Stimulated activated naive CD8-positive, alpha-beta T cell treated with anti-CD3 and anti-CD28 coated beads, Interleukin-15, Interleukin-2, amounts not matched to agents 100 ng/mL and 50 ng/mL, for 24 hours (primary cell): Measurements from ENCODE around the gene UBE3B.

Experiments used
- H3K27ac Mint-ChIP-seq: one replicate; pipeline ENCODE4 v1.8.0; 2021; ENCODE audit warnings: mild to moderate bottlenecking, mixed read lengths
- H3K27me3 Mint-ChIP-seq: one replicate; pipeline ENCODE4 v1.8.0; 2021; ENCODE audit warnings: mixed read lengths
- H3K36me3 Mint-ChIP-seq: one replicate; pipeline ENCODE4 v1.8.0; 2021; ENCODE audit warnings: low read depth, mixed read lengths
- H3K4me1 Mint-ChIP-seq: one replicate; pipeline ENCODE4 v1.8.0; 2021; ENCODE audit warnings: low read depth, mixed read lengths
- H3K4me3 Mint-ChIP-seq: one replicate; pipeline ENCODE4 v1.8.0; 2021; ENCODE audit warnings: mild to moderate bottlenecking, mixed read lengths
- H3K9me3 Mint-ChIP-seq: one replicate; pipeline ENCODE4 v1.8.0; 2021; ENCODE audit warnings: mixed read lengths

Gene UBE3B

GRCh38 chr12:109513977-109514376 is 36.5 kb downstream of the UBE3B start:
- Mint-ChIP-seq H3K4me1 (no peaks in the 10 kb centered on the region), H3K4me3 (no peak overlapping the region), H3K27me3 (no peaks in the 10 kb centered on the region), H3K9me3 (no peaks in the 10 kb centered on the region), H3K36me3 (peaks cover 70% of the 10 kb centered on the region), H3K27ac (no peak overlapping the region)

GRCh38 chr12:109517619-109518018 is 40.2 kb downstream of the UBE3B start:
- peaks cover 64% of the 10 kb centered on the region for H3K36me3 Mint-ChIP-seq
- no peak overlapping the region for H3K27ac Mint-ChIP-seq
- no peaks in the 10 kb centered on the region for H3K4me1 Mint-ChIP-seq
- H3K9me3 Mint-ChIP-seq, result no peaks in the 10 kb centered on the region
- no peak overlapping the region for H3K4me3 Mint-ChIP-seq
- no peaks in the 10 kb centered on the region for H3K27me3 Mint-ChIP-seq

GRCh38 chr12:109518820-109519665 is 41.6 kb downstream of the UBE3B start:
- H3K4me1 Mint-ChIP-seq, result no peaks in the 10 kb centered on the region
- H3K4me3 Mint-ChIP-seq, result no peak overlapping the region
- H3K27me3 Mint-ChIP-seq, result no peaks in the 10 kb centered on the region
- H3K36me3 Mint-ChIP-seq, result peaks cover 62% of the 10 kb centered on the region
- no peak overlapping the region for H3K27ac Mint-ChIP-seq
- no peaks in the 10 kb centered on the region for H3K9me3 Mint-ChIP-seq

GRCh38 chr12:109519787-109520186 is 42.4 kb downstream of the UBE3B start:
- no peaks in the 10 kb centered on the region for H3K9me3 Mint-ChIP-seq
- no peaks in the 10 kb centered on the region for H3K27me3 Mint-ChIP-seq
- H3K4me1 Mint-ChIP-seq, result no peaks in the 10 kb centered on the region
- peak overlapping the region; percentile 61 for H3K27ac Mint-ChIP-seq
- H3K4me3 Mint-ChIP-seq, result no peak overlapping the region
- H3K36me3 Mint-ChIP-seq, result peaks cover 57% of the 10 kb centered on the region

- no peaks in the 10 kb centered on the region for H3K27me3 Mint-ChIP-seq
- no peak overlapping the region for H3K4me3 Mint-ChIP-seq
- peaks cover 58% of the 10 kb centered on the region for H3K36me3 Mint-ChIP-seq
- no peaks in the 10 kb centered on the region for H3K4me1 Mint-ChIP-seq
- no peak overlapping the region for H3K27ac Mint-ChIP-seq
- H3K9me3 Mint-ChIP-seq, result no peaks in the 10 kb centered on the region
These were observed 44.4 kb downstream of the UBE3B start for GRCh38 chr12:109521831-109522230.

GRCh38 chr12:109523071-109523470 is 45.6 kb downstream of the UBE3B start:
- H3K4me3 Mint-ChIP-seq, result no peak overlapping the region
- H3K27me3 Mint-ChIP-seq, result no peaks in the 10 kb centered on the region
- H3K36me3 Mint-ChIP-seq, result peaks cover 51% of the 10 kb centered on the region
- no peaks in the 10 kb centered on the region for H3K9me3 Mint-ChIP-seq
- H3K27ac Mint-ChIP-seq, result no peak overlapping the region
- no peaks in the 10 kb centered on the region for H3K4me1 Mint-ChIP-seq

GRCh38 chr12:109523504-109523903 is 46.1 kb downstream of the UBE3B start:
- Mint-ChIP-seq H3K27ac (no peak overlapping the region), H3K27me3 (no peaks in the 10 kb centered on the region), H3K36me3 (peaks cover 47% of the 10 kb centered on the region), H3K4me1 (no peaks in the 10 kb centered on the region), H3K9me3 (no peaks in the 10 kb centered on the region), H3K4me3 (no peak overlapping the region)

GRCh38 chr12:109524466-109525278 is 47.2 kb downstream of the UBE3B start:
- Mint-ChIP-seq H3K27ac (no peak overlapping the region), H3K9me3 (no peaks in the 10 kb centered on the region), H3K4me3 (no peak overlapping the region), H3K4me1 (no peaks in the 10 kb centered on the region), H3K27me3 (no peaks in the 10 kb centered on the region), H3K36me3 (peaks cover 40% of the 10 kb centered on the region)

GRCh38 chr12:109525279-109525585 is 47.8 kb downstream of the UBE3B start:
- H3K27ac Mint-ChIP-seq, result no peak overlapping the region
- no peak overlapping the region for H3K4me3 Mint-ChIP-seq
- no peaks in the 10 kb centered on the region for H3K4me1 Mint-ChIP-seq
- peaks cover 43% of the 10 kb centered on the region for H3K36me3 Mint-ChIP-seq
- H3K27me3 Mint-ChIP-seq, result no peaks in the 10 kb centered on the region
- no peaks in the 10 kb centered on the region for H3K9me3 Mint-ChIP-seq

GRCh38 chr12:109527489-109528123 is 50.2 kb downstream of the UBE3B start:
- Mint-ChIP-seq H3K9me3 (no peaks in the 10 kb centered on the region), H3K4me1 (no peaks in the 10 kb centered on the region), H3K4me3 (no peak overlapping the region), H3K36me3 (peaks cover 29% of the 10 kb centered on the region), H3K27ac (no peak overlapping the region), H3K27me3 (no peaks in the 10 kb centered on the region)

GRCh38 chr12:109529691-109530640 is 52.5 kb downstream of the UBE3B start:
- no peaks in the 10 kb centered on the region for H3K27me3 Mint-ChIP-seq
- no peaks in the 10 kb centered on the region for H3K4me1 Mint-ChIP-seq
- H3K4me3 Mint-ChIP-seq, result no peak overlapping the region
- H3K9me3 Mint-ChIP-seq, result no peaks in the 10 kb centered on the region
- H3K36me3 Mint-ChIP-seq, result peaks cover 27% of the 10 kb centered on the region
- no peak overlapping the region for H3K27ac Mint-ChIP-seq

GRCh38 chr12:109531411-109531810 is 54.0 kb downstream of the UBE3B start:
- peaks cover 19% of the 10 kb centered on the region for H3K36me3 Mint-ChIP-seq
- no peak overlapping the region for H3K4me3 Mint-ChIP-seq
- no peaks in the 10 kb centered on the region for H3K9me3 Mint-ChIP-seq
- no peak overlapping the region for H3K27ac Mint-ChIP-seq
- no peaks in the 10 kb centered on the region for H3K4me1 Mint-ChIP-seq
- H3K27me3 Mint-ChIP-seq, result no peaks in the 10 kb centered on the region

- no peak overlapping the region for H3K4me3 Mint-ChIP-seq
These were observed 55.5 kb downstream of the UBE3B start for GRCh38 chr12:109532721-109533486.

GRCh38 chr12:109533487-109533740 is 56.0 kb downstream of the UBE3B start:
- H3K4me3 Mint-ChIP-seq, result no peak overlapping the region
- no peak overlapping the region for H3K27ac Mint-ChIP-seq
- no peaks in the 10 kb centered on the region for H3K9me3 Mint-ChIP-seq
- H3K4me1 Mint-ChIP-seq, result no peaks in the 10 kb centered on the region
- H3K36me3 Mint-ChIP-seq, result peaks cover 16% of the 10 kb centered on the region
- H3K27me3 Mint-ChIP-seq, result no peaks in the 10 kb centered on the region

More at GRCh38 chr12:109532721-109533486, 55.5 kb downstream of the UBE3B start:
- Mint-ChIP-seq H3K4me1 (no peaks in the 10 kb centered on the region), H3K27ac (no peak overlapping the region), H3K27me3 (no peaks in the 10 kb centered on the region), H3K9me3 (no peaks in the 10 kb centered on the region), H3K36me3 (peaks cover 16% of the 10 kb centered on the region)
